VCaP (cell line): Measurements from ENCODE around the gene SPG7.
"Not testable (repeated sequence)": the region's sequence is repeated elsewhere in the genome, so short reads cannot be mapped to it uniquely, and the experiment has no call there.

Experiments
- H3K27ac ChIP-seq: fragments of 450-650 bp; 2 replicates; pipeline ENCODE4 v1.5.1; 2017
- CTCF ChIP-seq: fragments of 450-650 bp; conservative IDR thresholded peaks from 2 replicates; pipeline ENCODE4 v1.5.1; 2017; ENCODE audit warnings: mild to moderate bottlenecking, moderate library complexity

The SPG7 gene

GRCh38 chr16:89569506-89570341 lies 61.5 kb downstream of the SPG7 start:
- H3K27ac ChIP-seq: no peak overlapping the region

GRCh38 chr16:89570342-89570923 lies 62.2 kb downstream of the SPG7 start:
- no peak overlapping the region for H3K27ac ChIP-seq
- no peak for TF ChIP-seq CTCF

More at GRCh38 chr16:89569506-89570341, 61.5 kb downstream of the SPG7 start:
- TF ChIP-seq CTCF: no peak

- not testable (repeated sequence) for H3K27ac ChIP-seq
Measured at GRCh38 chr16:89570983-89571598, 62.9 kb downstream of the SPG7 start.

- H3K27ac ChIP-seq: peak overlapping the region; percentile 42
- no peak for TF ChIP-seq CTCF
Measured at GRCh38 chr16:89571636-89572035, 63.4 kb downstream of the SPG7 start.

GRCh38 chr16:89572073-89572484 lies 63.9 kb downstream of the SPG7 start:
- H3K27ac ChIP-seq: peak overlapping the region; percentile 42
- TF ChIP-seq CTCF: no peak

- peak overlapping the region; percentile 42 for H3K27ac ChIP-seq
- no peak for TF ChIP-seq CTCF
Measured at GRCh38 chr16:89572485-89573205, 64.4 kb downstream of the SPG7 start.

- TF ChIP-seq CTCF: no peak
- H3K27ac ChIP-seq: no peak overlapping the region
Measured at GRCh38 chr16:89573826-89574680, 65.8 kb downstream of the SPG7 start.
